PFSK-1 (cell line): Measurements from ENCODE around the gene BAHCC1.

Source experiments
- POLR2AphosphoS5 ChIP-seq: IDR thresholded peaks from 2 replicates; pipeline ENCODE4 v1.6.1; 2012; ENCODE audit warnings: low read depth, mild to moderate bottlenecking, control low read depth, low read length, moderate library complexity
- TAF1 ChIP-seq: IDR thresholded peaks from 2 replicates; pipeline ENCODE4 v1.6.1; 2012; ENCODE audit warnings: low read length, control low read depth, borderline replicate concordance; ENCODE audit not compliant: insufficient read depth
- TF ChIP-seq, protein P1 (sequence below), 2 experiments: IDR thresholded peaks; 2 replicates each; pipeline versions ENCODE4 v1.6.1 to v1.8.0; 2011 to 2012; ENCODE audit warnings: low read depth in 2 of 2, low read length in 2 of 2, control low read depth in 1 of 2, inconsistent platforms in 1 of 2, mild to moderate bottlenecking in 1 of 2, moderate library complexity in 1 of 2; ENCODE audit not compliant: insufficient read depth in 1 of 2

DNA sequence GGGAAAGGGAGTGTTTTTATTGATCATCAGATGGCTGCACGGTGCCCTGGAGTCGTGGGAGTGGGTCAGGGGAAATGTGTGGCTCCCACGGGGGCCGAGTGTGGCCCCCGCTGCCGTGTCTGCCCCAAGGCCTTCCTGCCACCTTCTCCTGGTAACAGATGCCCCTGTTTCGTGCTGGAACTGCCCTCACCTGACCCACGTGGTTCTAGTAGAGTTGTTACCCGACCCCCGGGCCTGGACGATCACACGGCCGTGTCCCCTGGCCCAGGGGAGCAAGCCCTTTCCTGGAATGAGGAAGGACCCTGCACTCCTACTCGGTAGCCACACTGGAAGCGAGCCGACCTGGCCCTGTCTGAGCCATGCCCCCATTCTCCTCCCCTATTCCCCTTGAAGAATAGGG lies 79.7 kb downstream of the BAHCC1 start:
- TF ChIP-seq, protein P1, sequence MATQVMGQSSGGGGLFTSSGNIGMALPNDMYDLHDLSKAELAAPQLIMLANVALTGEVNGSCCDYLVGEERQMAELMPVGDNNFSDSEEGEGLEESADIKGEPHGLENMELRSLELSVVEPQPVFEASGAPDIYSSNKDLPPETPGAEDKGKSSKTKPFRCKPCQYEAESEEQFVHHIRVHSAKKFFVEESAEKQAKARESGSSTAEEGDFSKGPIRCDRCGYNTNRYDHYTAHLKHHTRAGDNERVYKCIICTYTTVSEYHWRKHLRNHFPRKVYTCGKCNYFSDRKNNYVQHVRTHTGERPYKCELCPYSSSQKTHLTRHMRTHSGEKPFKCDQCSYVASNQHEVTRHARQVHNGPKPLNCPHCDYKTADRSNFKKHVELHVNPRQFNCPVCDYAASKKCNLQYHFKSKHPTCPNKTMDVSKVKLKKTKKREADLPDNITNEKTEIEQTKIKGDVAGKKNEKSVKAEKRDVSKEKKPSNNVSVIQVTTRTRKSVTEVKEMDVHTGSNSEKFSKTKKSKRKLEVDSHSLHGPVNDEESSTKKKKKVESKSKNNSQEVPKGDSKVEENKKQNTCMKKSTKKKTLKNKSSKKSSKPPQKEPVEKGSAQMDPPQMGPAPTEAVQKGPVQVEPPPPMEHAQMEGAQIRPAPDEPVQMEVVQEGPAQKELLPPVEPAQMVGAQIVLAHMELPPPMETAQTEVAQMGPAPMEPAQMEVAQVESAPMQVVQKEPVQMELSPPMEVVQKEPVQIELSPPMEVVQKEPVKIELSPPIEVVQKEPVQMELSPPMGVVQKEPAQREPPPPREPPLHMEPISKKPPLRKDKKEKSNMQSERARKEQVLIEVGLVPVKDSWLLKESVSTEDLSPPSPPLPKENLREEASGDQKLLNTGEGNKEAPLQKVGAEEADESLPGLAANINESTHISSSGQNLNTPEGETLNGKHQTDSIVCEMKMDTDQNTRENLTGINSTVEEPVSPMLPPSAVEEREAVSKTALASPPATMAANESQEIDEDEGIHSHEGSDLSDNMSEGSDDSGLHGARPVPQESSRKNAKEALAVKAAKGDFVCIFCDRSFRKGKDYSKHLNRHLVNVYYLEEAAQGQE (IDR thresholded peaks at IDR 0.05; ENCODE audit: insufficient read depth in 1 of 2, low read depth in 2 of 2, low read length in 2 of 2), result no peak
- TF ChIP-seq POLR2AphosphoS5 (no peak), TAF1 (no peak)
